Fibroblast of upper back skin (primary cell): ENCODE measurements around the gene TSPEAR.

Experiments used
- DNase-seq: peaks from one replicate; pipeline ENCODE4 v3.0.0-alpha.2; 2013

The TSPEAR gene

DNA sequence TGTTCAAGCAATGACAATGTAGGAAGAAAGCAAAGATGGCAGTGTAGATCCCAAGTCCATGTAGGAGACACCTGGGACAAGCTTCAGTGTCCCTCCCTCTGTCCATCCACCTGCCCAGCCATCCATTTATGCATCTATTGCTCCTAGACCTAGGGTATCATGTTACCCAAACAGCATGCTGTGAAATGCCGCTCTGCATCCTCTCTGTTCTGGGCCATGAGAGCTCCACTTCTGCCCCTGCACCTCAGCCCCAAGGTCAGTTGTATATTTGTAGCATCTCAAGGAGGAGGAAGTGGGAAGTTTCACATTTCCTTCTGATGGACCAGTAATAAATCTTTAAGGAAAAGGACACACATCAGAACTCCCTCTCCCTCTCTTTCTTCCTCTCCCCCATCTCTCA is 27.9 kb upstream of the TSPEAR start:
- no peak for DNase-seq

DNA sequence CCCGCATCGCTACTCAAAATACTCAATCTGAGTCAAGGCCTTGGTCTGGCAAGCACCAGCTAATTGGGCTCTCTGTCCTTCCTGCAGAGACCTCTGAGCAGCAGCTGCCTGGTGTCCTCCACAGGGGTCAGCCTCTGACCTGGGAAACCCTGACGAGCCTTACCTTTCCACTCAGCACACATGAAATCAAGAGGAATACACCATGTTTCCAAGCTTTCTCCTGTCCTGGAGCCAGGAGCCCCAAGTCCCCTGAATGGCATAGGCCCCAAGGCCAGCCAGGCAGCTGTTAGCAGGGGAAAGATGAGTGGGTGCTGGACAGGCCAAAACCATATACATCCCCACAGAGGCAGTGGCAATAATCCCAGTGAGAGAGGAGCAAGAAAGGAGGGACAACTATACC is 27.2 kb upstream of the TSPEAR start:
- no peak for DNase-seq

- DNase-seq: no peak
Observed at GRCh38 chr21:44737706-44738354, 26.5 kb upstream of the TSPEAR start.

GRCh38 chr21:44736291-44737004 is 25.1 kb upstream of the TSPEAR start:
- no peak for DNase-seq

GRCh38 chr21:44735821-44736220 is 24.4 kb upstream of the TSPEAR start:
- DNase-seq: no peak

DNA sequence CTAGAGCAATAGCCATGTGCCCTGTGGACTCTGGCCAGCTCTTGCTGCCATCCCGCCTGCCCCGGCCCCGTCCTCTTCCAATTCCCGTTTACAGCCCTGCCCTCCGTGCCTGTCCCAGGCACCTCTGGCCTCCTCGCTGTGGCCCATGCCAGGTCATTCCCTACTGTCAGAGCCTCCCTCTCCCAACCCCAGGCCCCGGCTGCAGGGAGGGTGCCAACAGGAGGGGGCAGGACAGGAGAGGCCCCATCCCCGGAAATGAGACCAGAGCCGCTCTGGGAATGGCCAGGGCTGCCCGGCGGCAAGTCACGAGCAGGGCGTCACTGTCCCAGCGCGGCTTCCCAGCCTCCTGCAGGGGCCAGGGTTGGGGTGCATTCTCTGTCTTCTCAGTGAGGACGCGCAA is 23.5 kb upstream of the TSPEAR start:
- no peak for DNase-seq

DNA sequence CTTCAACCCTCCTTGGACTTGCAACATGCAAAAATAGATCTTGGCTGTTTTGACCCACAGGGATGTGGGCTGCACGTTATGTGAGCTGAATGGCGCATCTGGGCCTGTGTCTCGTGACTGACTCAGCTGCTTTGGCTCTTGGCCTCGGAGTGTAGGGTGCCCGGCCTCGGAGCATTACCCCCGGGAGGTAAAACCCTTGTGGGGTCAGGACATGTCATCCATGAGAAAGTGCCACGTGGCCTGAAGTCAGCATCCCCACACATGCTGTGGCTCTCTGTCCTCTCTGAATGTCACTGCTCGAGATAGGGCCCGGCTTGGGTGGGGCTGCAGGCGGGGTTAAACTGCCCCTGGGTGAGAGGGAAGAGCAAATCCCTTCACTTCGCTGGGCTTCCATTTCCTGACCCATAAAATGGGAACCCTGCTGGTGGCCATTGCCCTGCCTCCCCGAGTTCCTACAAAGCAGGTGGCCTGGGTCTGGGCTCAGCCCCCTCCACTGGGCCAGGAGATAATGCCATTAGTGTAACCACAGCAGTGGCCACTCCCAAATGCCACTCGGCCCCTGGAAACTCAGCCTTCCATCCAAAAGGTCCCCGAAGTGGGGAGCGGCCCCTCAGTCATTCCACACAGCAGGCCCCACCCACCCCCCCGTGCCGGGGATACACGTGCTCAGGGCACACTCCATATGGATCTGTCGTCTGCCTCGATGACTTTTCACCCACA is 22.8 kb upstream of the TSPEAR start:
- DNase-seq: no peak

DNA sequence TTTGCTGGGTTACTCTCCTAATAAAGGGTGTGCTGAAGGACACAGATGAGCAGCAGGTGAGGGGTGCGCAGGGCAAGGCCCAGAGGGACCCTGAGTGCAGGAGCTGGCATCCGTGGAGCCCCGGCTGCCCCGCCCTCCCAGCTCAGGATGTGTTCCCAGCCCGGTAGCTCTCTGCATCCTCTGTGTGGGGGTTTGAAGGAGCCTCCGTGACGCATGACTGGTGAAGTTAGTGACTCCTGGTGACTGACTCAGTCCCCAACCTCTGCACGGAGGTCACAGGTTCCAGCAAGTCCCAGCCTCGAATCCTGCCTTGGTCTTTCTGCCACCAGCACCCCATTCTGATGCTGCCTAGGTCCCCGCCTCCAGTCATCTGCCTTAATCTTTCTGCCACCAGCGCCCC is 21.6 kb upstream of the TSPEAR start:
- no peak for DNase-seq

DNA sequence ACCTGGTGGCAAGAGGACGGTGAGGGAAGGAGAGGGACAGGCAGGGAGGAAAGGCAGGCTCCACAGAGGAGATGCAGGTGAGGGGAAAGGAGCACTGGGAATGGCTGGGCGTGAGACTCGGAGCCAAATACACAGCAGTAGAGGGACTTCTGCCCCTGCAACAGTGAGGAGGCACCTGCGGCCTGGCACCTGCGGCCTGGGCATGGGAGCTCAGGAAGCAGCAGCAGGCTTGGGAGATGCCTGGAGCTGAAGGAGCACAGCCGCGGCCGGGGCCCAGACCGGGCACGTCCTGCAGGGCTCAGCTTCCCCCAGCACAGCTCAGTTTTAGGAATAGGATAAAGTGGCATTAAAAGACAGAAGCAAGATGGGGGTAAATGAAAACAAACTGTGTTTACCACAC is 20.9 kb upstream of the TSPEAR start:
- DNase-seq: no peak

DNA sequence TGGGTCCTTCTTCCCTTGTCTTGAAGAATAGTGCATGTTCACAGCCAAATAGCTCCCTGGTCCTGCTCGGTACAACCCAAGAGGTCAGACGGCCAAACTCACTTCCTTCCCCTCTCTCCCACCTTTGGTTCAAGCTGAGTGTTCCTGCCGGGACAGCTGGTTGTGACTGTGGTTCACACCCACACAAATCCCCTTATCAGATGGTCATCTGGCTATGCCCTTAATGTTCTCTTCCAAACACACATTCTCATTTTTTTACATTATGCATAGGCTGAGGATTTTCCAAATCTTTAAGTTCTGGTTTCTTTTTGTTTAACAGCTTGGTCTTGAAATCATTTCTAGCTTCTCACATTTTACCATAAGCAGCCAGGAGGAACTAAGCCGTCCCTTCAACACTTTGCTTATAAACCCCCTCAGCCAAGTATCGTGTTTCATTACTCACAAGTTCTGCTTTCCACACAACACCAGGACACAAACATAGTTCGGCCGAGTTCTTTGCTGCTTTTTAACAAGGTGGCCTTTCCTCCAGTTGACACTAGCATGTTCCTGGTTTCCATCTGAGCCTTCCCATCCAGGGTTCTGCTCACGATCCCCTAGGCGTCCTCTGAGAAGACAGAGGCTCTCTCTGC is 19.7 kb upstream of the TSPEAR start:
- no peak for DNase-seq

DNA sequence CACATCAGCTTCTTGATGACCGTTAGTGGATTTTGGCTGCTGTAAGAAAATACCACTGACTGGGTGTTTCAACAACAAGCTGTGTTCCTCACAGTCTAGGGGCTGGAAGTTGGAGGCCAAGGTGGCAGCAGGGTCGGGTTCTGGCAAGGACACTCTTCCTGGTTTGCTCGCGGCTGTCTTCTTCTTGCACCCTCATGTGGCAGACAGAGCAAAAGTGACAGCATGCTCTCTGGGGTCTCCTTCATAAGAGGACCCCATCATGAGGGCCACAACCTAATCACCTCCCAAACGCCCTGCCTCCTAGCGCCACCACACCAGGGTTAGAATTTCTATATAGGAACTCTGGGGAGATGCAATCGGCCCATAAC is 18.6 kb upstream of the TSPEAR start:
- DNase-seq: no peak

DNA sequence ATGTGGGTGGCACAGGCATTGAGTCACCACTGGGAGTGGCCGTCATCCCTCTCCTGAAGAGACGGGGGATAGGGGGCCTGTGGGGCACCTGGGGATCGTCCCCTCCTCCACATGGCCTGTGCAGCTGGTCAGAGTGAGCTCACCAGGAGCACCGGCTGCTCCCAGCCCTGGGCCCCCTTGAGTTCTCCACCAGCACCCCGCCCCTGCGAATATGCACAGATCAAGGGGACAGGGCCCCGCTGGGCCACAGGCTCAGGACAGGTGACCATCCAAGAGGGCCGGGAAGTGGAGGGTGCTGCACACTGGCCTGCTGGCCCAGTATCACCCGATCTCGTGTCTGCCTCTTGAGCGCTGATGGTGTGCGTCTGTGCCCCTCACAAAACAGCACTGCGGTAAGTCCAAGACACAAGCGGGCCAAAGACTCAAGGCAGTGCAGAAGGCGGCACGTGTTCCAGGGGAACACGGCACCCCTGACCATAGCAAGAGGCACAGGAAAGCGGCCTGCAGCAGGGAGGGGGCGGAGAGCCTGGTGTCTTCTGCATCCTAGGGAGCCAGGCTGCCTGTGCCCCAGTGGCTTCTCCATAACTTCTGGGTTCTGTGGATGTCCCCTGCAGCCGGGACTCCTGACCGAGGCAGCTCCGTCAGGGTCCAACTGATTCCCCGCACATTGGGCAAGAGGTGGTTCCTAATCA is 18.1 kb upstream of the TSPEAR start:
- no peak for DNase-seq

DNA sequence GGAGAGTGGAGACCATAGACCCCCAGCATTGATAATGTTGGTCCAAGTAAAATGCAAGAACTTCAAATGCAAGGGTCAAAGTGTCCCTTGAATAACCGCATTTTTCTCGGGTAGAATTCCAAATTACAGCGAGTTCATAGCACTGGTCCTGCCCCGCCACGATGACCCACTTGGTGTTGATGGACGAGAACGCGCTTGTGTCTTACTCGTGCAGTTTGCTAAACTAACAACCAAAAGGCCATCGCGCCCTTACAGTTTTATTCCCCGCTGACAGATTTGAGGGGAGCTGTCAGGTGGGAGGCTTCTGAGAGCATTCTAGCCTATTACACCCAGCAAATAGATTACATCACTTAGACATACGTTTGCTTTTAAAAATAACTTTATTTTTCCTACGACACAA is 17.3 kb upstream of the TSPEAR start:
- no peak for DNase-seq

- no peak for DNase-seq
Observed at GRCh38 chr21:44727757-44728156, 16.4 kb upstream of the TSPEAR start.

GRCh38 chr21:44727321-44727720 is 15.9 kb upstream of the TSPEAR start:
- no peak for DNase-seq

- no peak for DNase-seq
Observed at GRCh38 chr21:44726826-44727225, 15.5 kb upstream of the TSPEAR start.

- DNase-seq: no peak
Observed at GRCh38 chr21:44724926-44725325, 13.6 kb upstream of the TSPEAR start.

- no peak for DNase-seq
Observed at GRCh38 chr21:44724196-44724595, 12.8 kb upstream of the TSPEAR start.

- no peak for DNase-seq
Observed at GRCh38 chr21:44723177-44724131, 12.1 kb upstream of the TSPEAR start.

- DNase-seq: no peak
Observed at GRCh38 chr21:44722731-44723130, 11.4 kb upstream of the TSPEAR start.

DNA sequence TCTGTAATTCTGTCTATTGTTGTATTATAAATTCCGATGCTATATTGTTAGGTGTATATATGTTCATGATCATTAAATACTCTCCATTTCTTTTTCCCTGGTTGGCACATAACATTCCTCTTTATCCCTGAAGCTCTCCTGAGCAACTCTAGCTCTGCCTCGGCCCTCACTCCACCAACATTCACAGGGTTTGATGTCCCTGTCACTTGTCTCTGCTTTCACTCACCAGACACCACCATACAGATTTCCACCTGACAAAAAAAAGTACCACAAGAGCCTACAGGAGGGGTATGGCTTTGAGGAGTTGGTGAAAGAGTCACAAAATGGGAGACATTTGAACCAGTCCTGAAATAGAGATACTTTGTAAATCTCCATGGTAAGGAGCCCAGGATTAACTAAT is 8.8 kb upstream of the TSPEAR start:
- no peak for DNase-seq

- DNase-seq: no peak
Observed at GRCh38 chr21:44718571-44718970, 7.2 kb upstream of the TSPEAR start.
